Activated CD4-positive, alpha-beta T cell treated with anti-CD3 and anti-CD28 coated beads, Interleukin-2, Interleukin-6, amounts not matched to agents 100 ng/mL and 50 ng/mL, durations not matched to agents 16 hours and 8 hours (primary cell): Measurements from ENCODE around the gene RNF182.
A peak's percentile ranks its signal among the peaks of the same experiment; 100 is the strongest.
"Not testable (repeated sequence)": the region's sequence is repeated elsewhere in the genome, so short reads cannot be mapped to it uniquely, and the experiment has no call there.

Source experiments
- DNase-seq: peaks from one replicate; pipeline ENCODE4 v3.0.0-alpha.2; 2020

RNF182 gene

GRCh38 chr6:13924949-13925881 lies at the start of gene RNF182:
TSS of gene RNF182 (plus strand) at chr6:13924952. CDS start at chr6:13977120, 52,168 bp downstream.
- peak; percentile 46 for DNase-seq

DNA sequence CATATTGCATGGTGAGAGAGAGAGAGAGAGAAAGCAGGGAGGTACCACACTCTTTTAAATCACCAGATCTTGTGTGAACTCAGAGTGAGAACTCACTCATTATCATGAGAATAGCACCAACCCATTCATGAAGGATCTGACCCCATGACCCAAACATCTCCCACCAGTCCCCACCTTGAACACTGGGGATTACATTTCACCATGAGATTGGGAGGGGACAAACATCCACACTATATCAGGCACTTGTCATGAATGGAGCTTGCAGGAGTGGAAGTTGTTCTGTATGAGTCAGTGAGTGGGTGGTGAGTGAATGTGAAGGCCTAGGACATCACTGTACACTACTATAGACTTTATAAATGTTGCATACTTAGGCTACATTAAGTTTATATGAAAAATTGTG lies 47.7 kb upstream of the RNF182 start:
- DNase-seq = no peak

DNA sequence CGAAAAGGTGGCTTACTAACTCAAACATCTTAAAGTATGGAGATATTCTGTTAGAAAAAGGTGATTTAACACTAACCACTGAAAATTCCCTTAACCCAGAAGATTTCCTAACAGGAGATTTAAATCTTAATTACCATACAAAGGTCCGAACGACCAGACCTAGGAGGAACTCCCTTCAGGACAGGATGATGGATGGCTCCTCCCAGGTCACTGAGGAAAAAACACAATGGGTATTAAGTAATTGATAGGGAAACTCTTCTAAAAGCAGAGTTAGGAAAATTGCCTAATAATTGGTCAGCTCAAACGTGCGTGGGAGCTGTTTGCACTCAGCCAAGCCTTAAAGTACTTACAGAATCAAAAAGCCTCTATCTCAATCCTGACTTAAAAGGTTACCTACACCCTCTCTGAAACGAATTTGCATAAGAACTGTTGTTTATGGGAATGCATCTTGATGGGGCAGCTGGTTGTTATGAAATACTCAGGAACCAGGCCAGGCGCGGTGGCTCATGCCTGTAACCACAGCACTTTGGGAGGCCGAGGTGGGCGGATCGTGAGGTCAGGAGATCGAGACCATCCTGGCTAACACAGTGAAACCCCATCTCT lies 44.6 kb upstream of the RNF182 start:
- not testable (repeated sequence) for DNase-seq

DNA sequence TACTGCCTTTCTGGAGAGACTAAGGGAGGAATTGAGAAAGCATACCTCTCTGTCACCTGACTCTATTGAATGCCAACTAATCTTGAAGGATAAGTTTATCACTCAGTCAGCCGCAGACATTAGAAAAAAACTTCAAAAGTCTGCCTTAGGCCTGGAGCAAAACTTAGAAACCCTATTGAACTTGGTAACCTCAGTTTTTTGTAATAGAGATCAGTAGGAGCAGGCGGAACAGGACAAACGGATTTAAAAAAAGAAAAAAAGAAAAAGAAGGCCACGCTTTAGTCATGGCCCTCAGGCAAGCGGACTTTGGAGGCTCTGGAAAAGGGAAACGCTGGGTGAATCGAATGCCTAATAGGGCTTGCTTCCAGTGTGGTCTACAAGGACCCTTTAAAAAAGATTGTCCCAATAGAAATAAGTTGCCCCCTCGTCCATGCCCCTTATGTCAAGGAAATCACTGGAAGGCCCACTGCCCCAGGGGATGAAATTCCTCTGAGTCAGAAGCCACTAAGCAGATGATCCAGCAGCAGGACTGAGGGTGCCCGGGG lies 43.1 kb upstream of the RNF182 start:
- no peak for DNase-seq

GRCh38 chr6:13883966-13884365 lies 40.8 kb upstream of the RNF182 start:
- no peak for DNase-seq

DNA sequence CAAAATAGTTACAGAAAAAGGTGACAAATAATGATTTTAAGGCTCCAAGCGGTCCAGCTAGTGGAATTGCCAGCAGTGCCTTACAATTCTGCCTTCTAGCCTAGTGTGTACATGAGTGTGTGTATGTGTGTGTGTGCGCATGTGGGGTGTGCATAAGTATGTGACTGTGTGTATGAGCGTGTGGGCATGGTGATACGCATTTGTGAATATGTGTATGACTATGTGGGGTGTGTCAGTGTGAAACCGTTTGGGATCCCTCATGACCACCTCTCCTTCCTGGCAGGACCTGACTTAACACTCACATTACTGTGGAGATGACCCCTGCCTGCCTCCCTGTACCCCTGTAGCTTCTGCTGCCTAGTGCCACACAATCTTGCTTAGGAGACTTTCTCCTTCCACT lies 40.4 kb upstream of the RNF182 start:
- no peak for DNase-seq

DNA sequence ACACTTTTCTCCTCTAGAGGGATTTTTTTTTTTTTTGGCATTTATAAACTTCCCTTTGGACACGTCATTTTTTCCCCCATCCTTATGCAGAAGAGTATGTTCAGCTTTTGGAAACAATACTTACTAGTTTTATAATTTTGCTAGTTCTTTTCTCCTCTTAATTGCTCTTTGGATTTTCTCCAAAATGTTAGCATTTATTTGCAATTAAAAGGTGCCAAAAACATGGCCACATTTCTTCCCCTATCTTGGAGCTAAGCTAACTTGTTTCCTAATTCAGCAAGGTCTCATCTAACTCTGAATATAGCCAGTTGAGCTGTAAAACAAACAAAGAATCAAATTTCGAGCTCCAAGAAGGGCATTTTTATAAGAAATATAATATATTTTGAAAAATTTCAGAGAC lies 39.2 kb upstream of the RNF182 start:
- no peak for DNase-seq

DNA sequence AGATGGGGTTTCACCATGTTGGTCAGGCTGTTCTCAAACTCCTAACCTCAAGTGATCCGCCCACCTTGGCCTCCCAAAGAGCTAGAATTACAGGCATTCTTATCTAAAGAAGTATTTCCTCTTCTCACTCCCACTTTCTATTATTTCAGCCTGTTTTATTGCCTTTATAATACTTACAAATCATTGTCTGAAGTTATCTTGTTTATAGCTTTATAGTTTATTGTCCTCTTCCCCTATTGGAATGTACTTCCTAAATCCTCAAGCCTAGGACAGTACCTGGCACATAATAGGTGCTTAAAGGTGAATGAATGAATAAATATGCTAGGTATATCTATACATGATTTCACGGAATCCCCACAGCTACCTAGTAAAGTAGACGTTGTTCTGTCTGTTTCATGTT lies 37.8 kb upstream of the RNF182 start:
- DNase-seq = no peak

DNA sequence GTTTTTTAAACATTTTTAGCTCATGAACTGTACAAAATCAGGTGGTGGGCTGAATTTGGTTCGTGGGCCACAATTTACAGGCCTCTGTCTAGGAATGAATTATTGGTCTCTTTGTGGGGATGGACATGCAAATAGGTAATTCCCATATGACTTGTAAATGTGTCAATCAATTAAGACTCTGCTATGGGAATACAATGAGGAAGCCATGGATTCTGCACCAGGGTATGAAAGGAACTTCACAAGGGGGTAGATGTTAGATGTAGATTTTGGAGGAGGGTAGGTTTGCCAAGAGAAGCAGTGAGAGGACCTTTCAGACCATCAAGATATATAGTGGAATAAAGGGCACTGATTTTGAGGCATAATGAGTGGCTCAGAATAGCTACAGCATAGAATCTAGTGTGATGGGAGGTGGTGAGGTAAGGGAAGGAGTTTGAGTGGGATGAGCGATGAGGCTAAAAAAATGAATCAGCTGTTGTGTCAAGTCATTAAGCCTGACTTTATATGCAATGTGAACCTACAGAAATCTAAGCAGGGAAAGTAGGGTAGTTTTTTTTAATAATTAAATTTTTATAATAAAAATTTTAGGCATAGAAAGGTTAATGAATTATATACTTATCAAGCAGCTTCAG lies 32.6 kb upstream of the RNF182 start:
- no peak for DNase-seq

GRCh38 chr6:13902922-13903321 lies 21.8 kb upstream of the RNF182 start:
- no peak for DNase-seq

DNA sequence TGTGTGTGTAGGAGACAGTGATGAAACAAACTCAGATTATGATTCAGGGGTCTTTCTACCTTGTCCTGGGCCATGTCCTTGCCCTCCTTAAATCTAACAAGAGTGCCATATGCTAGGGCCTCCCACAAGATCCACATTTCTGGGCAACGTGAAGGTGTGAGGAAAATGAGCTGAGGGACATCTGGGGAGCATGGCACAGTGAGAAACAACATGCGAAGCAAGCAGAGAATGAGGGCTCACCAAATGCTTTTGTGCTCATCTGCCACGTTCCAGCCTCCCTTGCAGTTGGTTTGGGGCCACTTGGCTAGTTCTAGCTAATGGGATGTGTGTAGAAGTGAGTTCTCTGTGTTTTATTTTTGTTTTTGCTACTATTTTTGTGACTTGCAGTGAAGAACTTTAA lies 21.4 kb upstream of the RNF182 start:
- DNase-seq = no peak

DNA sequence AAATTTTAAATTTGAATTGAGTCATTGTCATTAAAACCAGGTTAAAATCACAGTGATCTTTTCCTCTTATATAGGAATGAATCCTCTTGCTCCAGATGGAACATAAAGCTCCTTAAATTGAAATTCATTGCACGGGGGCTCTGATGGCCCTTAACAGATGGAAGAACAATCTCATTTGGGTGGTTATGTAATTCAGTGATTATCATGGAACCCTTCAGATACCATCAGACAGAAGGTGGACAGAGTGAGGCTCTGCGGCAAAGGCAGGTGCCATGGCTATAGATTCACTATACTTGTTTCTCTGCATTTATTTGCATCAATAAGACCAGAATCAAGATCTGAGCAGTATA lies 17.8 kb upstream of the RNF182 start:
- no peak for DNase-seq

DNA sequence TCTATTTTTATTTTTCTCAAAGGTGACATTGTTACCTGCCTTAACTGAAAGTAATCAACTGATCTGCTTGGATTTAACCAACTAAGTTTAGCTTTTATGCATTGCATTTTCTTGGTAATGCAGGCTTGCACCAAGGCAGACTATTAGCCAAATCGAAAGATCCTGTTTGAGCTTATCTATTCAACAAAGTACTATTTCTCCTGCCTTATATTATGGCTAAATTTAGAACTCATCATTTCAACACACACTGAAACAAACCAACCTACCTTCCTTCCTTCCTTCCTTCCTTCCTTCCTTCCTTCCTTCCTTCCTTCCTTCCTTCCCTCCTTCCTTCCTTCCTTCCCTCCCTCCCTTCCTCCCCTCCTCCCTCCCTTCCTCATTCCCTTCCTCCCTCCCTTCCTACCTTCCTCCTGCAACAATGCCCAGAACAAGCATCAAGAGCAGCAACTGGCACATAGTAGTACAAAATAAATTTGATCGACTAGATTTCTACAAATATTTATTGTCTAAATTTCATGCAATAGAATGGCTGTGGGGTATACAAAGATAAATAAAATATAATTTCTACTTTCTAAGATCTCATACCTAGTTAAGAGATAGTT lies 17.0 kb upstream of the RNF182 start:
- DNase-seq = no peak

GRCh38 chr6:13908955-13909381 lies 15.8 kb upstream of the RNF182 start:
- peak; percentile 65 for DNase-seq

- no peak for DNase-seq
Observed at GRCh38 chr6:13910443-13910842, 14.3 kb upstream of the RNF182 start.

- no peak for DNase-seq
Observed at GRCh38 chr6:13911337-13911736, 13.4 kb upstream of the RNF182 start.

DNA sequence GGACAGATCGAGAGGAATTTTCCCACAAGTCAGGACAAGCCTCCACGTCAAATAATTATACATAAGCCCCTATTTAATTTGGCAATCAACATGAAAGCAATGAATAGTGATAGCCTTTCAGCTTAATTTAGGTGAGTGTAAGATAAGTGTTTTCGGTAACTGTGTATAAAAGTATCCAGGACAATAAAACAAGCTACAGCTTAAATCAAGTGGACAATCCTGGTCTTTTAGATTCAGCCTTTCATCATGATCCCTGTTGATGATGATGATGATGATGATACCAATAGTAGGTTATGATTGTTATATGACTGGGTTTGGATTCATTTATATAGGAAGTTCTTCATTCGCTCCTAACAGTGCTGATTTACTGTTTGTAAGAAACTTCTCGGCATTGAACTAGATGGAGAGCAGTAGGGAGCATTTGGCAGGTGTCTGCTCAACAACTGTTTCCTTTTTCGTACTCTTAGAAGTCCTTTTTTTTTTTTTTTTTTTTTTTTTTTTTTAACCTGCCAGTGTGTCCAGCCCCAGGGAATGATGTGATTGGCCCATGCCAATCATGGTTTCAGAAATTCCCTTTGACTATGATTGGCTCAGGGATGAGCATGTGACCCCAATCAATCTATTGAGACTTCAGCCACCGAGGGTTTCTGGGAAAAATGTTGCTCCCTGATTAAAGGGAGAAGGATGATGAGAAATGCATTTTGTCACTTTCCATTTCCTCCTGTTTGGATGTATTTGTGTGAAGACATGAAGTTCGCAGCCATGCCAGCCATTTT lies 11.3 kb upstream of the RNF182 start:
- DNase-seq = no peak

- DNase-seq = no peak
Observed at GRCh38 chr6:13914351-13914750, 10.4 kb upstream of the RNF182 start.

DNA sequence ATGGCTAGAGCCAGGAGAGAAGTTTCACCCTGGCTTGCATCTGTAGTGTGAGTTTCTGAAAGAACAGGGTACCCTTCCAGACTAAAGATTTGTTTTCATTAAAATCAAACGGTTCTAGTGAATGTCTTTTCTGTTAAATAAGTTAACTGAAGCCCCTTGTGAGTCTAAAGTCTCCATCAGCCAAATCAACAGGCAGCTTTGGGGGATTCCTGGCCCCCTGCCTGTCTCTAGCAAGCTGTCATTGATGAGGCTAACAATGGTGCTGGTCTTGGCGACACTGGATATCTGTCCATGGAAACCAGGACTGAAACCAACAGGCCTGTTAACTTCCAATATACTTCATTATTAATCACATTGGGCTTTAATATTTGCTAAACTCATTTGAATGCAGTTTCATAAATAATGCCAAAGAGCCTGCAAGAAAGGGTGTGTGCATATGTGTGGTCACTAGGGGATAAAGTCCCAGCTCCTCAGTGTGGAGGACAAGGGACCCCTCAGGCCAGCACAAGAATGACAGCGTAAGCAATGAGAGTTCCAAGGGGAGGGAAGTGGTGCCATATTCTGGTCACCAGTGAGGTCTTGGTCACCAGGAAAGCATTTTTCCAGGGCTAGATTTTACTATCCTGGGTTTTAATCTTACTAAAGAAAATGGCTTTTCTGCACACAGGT lies 9.1 kb upstream of the RNF182 start:
- no peak for DNase-seq

- DNase-seq = no peak
Observed at GRCh38 chr6:13916230-13916944, 8.4 kb upstream of the RNF182 start.

GRCh38 chr6:13917141-13917540 lies 7.6 kb upstream of the RNF182 start:
- DNase-seq = no peak
